Sigmoid colon (tissue), 4 donors: ENCODE data around the gene CEACAM1.

Experiments used
- CTCF ChIP-seq, 4 experiments: fragments of 450-650 bp in 3 of 4; fragments of 200-600 bp in 1 of 4; IDR thresholded peaks; one replicate each; pipeline ENCODE4 v1.5.1; 2016 to 2019; ENCODE audit warnings: antibody characterized with exemption in 4 of 4, mild to moderate bottlenecking in 3 of 4, moderate library complexity in 2 of 4
- POLR2A ChIP-seq, 2 donors: fragments of 450-650 bp; IDR thresholded peaks; one replicate each; pipeline ENCODE4 v1.6.1; 2016; ENCODE audit warnings: antibody characterized with exemption in 2 of 2, mild to moderate bottlenecking in 2 of 2, moderate library complexity in 2 of 2
- POLR2AphosphoS5 ChIP-seq, 4 donors: sonication (generic); formaldehyde crosslinking; IDR thresholded peaks; one replicate each; pipeline ENCODE4 v1.6.1; 2017; ENCODE audit warnings: antibody characterized with exemption in 4 of 4

GRCh38 chr19:42516771-42517170 is 11.5 kb downstream of the CEACAM1 start:
- TF ChIP-seq POLR2A (IDR thresholded peaks at IDR 0.05): no peak
- no peak for TF ChIP-seq CTCF (IDR thresholded peaks at IDR 0.05)
- TF ChIP-seq POLR2AphosphoS5 (IDR thresholded peaks at IDR 0.05): no peak
